Activated T-helper 2 cell treated with anti-CD3 and anti-CD28 coated beads, Interferon-gamma antibody, Interleukin-2, Interleukin-4, amounts not matched to agents 10 μg/mL and 5 μg/mL and 100 μg/mL, durations not matched to agents 14 hours and 24 hours and 36 hours (primary cell): ENCODE results near the gene SGPP1. TPM values are rescaled to one million over a fixed set of nuclear protein-coding genes. Genes with fewer than 3 reads are reported as not detected.

Experiments used
- DNase-seq: peaks from one replicate; pipeline ENCODE4 v3.0.0; 2021; ENCODE audit warnings: low spot score
- H3K27ac Mint-ChIP-seq: one replicate; pipeline ENCODE4 v1.8.0; 2021; ENCODE audit warnings: mixed read lengths
- H3K27me3 Mint-ChIP-seq: one replicate; pipeline ENCODE4 v1.8.0; 2021; ENCODE audit warnings: low read depth, mixed read lengths
- H3K36me3 Mint-ChIP-seq: one replicate; pipeline ENCODE4 v1.8.0; 2021; ENCODE audit warnings: low read depth, mixed read lengths
- H3K4me1 Mint-ChIP-seq: one replicate; pipeline ENCODE4 v1.8.0; 2021; ENCODE audit warnings: low read depth, mixed read lengths
- H3K4me3 Mint-ChIP-seq: one replicate; pipeline ENCODE4 v1.8.0; 2021; ENCODE audit warnings: low read depth, mild to moderate bottlenecking, moderate library complexity, mixed read lengths
- H3K9me3 Mint-ChIP-seq: one replicate; pipeline ENCODE4 v1.8.0; 2021; ENCODE audit warnings: mixed read lengths
- intact Hi-C: fragments of 100-400 bp; cut with micrococcal nuclease; formaldehyde crosslinking; loops from one replicate; pipeline ENCODE4 v1.15.1; 2023
- total RNA-seq: library from RNA; stranded (reverse); gene quantifications from 2 replicates; pipeline ENCODE4 v1.2.3, GENCODE V29; 2022

SGPP1 gene
- total RNA-seq, 1 donor from 2014 or later, result 14.0 TPM

GRCh38 chr14:63685401-63685800, 42.5 kb downstream of the SGPP1 start:
- H3K36me3 Mint-ChIP-seq, result peaks cover 13% of the 10 kb centered on the region
- DNase-seq, result no peak
- no peaks in the 10 kb centered on the region for H3K27me3 Mint-ChIP-seq
- no peak overlapping the region for H3K4me3 Mint-ChIP-seq
- no peaks in the 10 kb centered on the region for H3K4me1 Mint-ChIP-seq
- H3K27ac Mint-ChIP-seq, result no peak overlapping the region
- intact Hi-C loops, result no loop called here
- H3K9me3 Mint-ChIP-seq, result no peaks in the 10 kb centered on the region

- Mint-ChIP-seq H3K27me3 (no peaks in the 10 kb centered on the region), H3K27ac (no peak overlapping the region), H3K4me3 (no peak overlapping the region), H3K36me3 (peaks cover 14% of the 10 kb centered on the region), H3K9me3 (no peaks in the 10 kb centered on the region), H3K4me1 (peaks cover 5% of the 10 kb centered on the region)
- no peak for DNase-seq
- intact Hi-C loops, result no loop called here
Measured at GRCh38 chr14:63682727-63683593, 44.9 kb downstream of the SGPP1 start.

- Mint-ChIP-seq H3K36me3 (peaks cover 20% of the 10 kb centered on the region), H3K4me3 (no peak overlapping the region), H3K27ac (no peak overlapping the region), H3K27me3 (no peaks in the 10 kb centered on the region), H3K4me1 (peaks cover 8% of the 10 kb centered on the region), H3K9me3 (no peaks in the 10 kb centered on the region)
- no peak for DNase-seq
- intact Hi-C loops, result no loop called here
Measured at GRCh38 chr14:63678536-63678935, 49.3 kb downstream of the SGPP1 start.

- no peaks in the 10 kb centered on the region for H3K9me3 Mint-ChIP-seq
- intact Hi-C loops, result no loop called here
- H3K36me3 Mint-ChIP-seq, result peaks cover 17% of the 10 kb centered on the region
- no peak for DNase-seq
- H3K27me3 Mint-ChIP-seq, result no peaks in the 10 kb centered on the region
- H3K27ac Mint-ChIP-seq, result no peak overlapping the region
- peaks cover 8% of the 10 kb centered on the region for H3K4me1 Mint-ChIP-seq
- no peak overlapping the region for H3K4me3 Mint-ChIP-seq
Measured at GRCh38 chr14:63677891-63678379, 49.9 kb downstream of the SGPP1 start.

GRCh38 chr14:63676615-63677014, 51.2 kb downstream of the SGPP1 start:
- DNase-seq, result no peak
- no peaks in the 10 kb centered on the region for H3K27me3 Mint-ChIP-seq
- H3K4me1 Mint-ChIP-seq, result peaks cover 8% of the 10 kb centered on the region
- no peaks in the 10 kb centered on the region for H3K9me3 Mint-ChIP-seq
- no peak overlapping the region for H3K4me3 Mint-ChIP-seq
- no peak overlapping the region for H3K27ac Mint-ChIP-seq
- H3K36me3 Mint-ChIP-seq, result peaks cover 14% of the 10 kb centered on the region
- intact Hi-C loops, result no loop called here

GRCh38 chr14:63673886-63674497, 53.9 kb downstream of the SGPP1 start:
- H3K27me3 Mint-ChIP-seq, result no peaks in the 10 kb centered on the region
- H3K4me1 Mint-ChIP-seq, result peaks cover 8% of the 10 kb centered on the region
- H3K9me3 Mint-ChIP-seq, result no peaks in the 10 kb centered on the region
- H3K4me3 Mint-ChIP-seq, result no peak overlapping the region
- DNase-seq, result no peak
- H3K27ac Mint-ChIP-seq, result no peak overlapping the region
- peaks cover 12% of the 10 kb centered on the region for H3K36me3 Mint-ChIP-seq
- intact Hi-C loops, result no loop called here

GRCh38 chr14:63673255-63673654, 54.6 kb downstream of the SGPP1 start:
- Mint-ChIP-seq H3K4me3 (no peak overlapping the region), H3K36me3 (peaks cover 12% of the 10 kb centered on the region), H3K9me3 (no peaks in the 10 kb centered on the region), H3K27ac (no peak overlapping the region), H3K27me3 (no peaks in the 10 kb centered on the region), H3K4me1 (peaks cover 6% of the 10 kb centered on the region)
- DNase-seq, result no peak
- intact Hi-C loops, result no loop called here

GRCh38 chr14:63672417-63673180, 55.3 kb downstream of the SGPP1 start:
- Mint-ChIP-seq H3K27ac (no peak overlapping the region), H3K4me1 (no peaks in the 10 kb centered on the region), H3K36me3 (peaks cover 8% of the 10 kb centered on the region), H3K4me3 (no peak overlapping the region), H3K9me3 (no peaks in the 10 kb centered on the region), H3K27me3 (no peaks in the 10 kb centered on the region)
- no peak for DNase-seq
- intact Hi-C loops, result no loop called here

- no peak for DNase-seq
- Mint-ChIP-seq H3K27me3 (no peaks in the 10 kb centered on the region), H3K4me1 (no peaks in the 10 kb centered on the region), H3K4me3 (no peak overlapping the region), H3K9me3 (no peaks in the 10 kb centered on the region), H3K27ac (no peak overlapping the region), H3K36me3 (peaks cover 8% of the 10 kb centered on the region)
- intact Hi-C loops, result no loop called here
Measured at GRCh38 chr14:63671987-63672386, 55.9 kb downstream of the SGPP1 start.

- DNase-seq, result no peak
- Mint-ChIP-seq H3K4me1 (no peaks in the 10 kb centered on the region), H3K27me3 (no peaks in the 10 kb centered on the region), H3K4me3 (no peak overlapping the region), H3K27ac (no peak overlapping the region), H3K36me3 (no peaks in the 10 kb centered on the region), H3K9me3 (no peaks in the 10 kb centered on the region)
- intact Hi-C loops, result no loop called here
Measured at GRCh38 chr14:63670692-63671091, 57.2 kb downstream of the SGPP1 start.

- Mint-ChIP-seq H3K27ac (no peak overlapping the region), H3K36me3 (no peaks in the 10 kb centered on the region), H3K4me3 (no peak overlapping the region), H3K9me3 (no peaks in the 10 kb centered on the region), H3K4me1 (no peaks in the 10 kb centered on the region), H3K27me3 (no peaks in the 10 kb centered on the region)
- no peak for DNase-seq
- intact Hi-C loops, result no loop called here
Measured at GRCh38 chr14:63666335-63666734, 61.5 kb downstream of the SGPP1 start.

- Mint-ChIP-seq H3K9me3 (no peaks in the 10 kb centered on the region), H3K27ac (no peak overlapping the region), H3K4me1 (peaks cover 7% of the 10 kb centered on the region), H3K36me3 (no peaks in the 10 kb centered on the region), H3K27me3 (no peaks in the 10 kb centered on the region), H3K4me3 (no peak overlapping the region)
- no peak for DNase-seq
- intact Hi-C loops, result no loop called here
Measured at GRCh38 chr14:63663428-63664341, 64.2 kb downstream of the SGPP1 start.
